GM21526 (cell line): ENCODE results near the gene SNX8.
"Not testable (repeated sequence)": the region's sequence is repeated elsewhere in the genome, so short reads cannot be mapped to it uniquely, and the experiment has no call there.

Source experiments
- ATAC-seq: cut with Tn5 transposase; IDR thresholded peaks from one replicate; pipeline ENCODE4 v1.9.1; 2021; ENCODE audit warnings: moderate library complexity; ENCODE audit not compliant: unreplicated experiment, low FRiP score

Gene SNX8

GRCh38 chr7:2330493-2330892, 16.3 kb upstream of the SNX8 start:
- ATAC-seq, result no peak

GRCh38 chr7:2326951-2327350, 12.7 kb upstream of the SNX8 start:
- ATAC-seq, result no peak

GRCh38 chr7:2325162-2325561, 10.9 kb upstream of the SNX8 start:
- ATAC-seq, result no peak

- ATAC-seq, result no peak
Measured at GRCh38 chr7:2321020-2321419, 6.8 kb upstream of the SNX8 start.

GRCh38 chr7:2317556-2318293, 3.5 kb upstream of the SNX8 start:
- no peak for ATAC-seq

- ATAC-seq, result no peak
Measured at GRCh38 chr7:2316578-2316977, 2.3 kb upstream of the SNX8 start.

- ATAC-seq, result no peak
Measured at GRCh38 chr7:2315787-2316186, 1.5 kb upstream of the SNX8 start.

GRCh38 chr7:2314956-2315530, 802 bp upstream of the SNX8 start:
- not testable (repeated sequence) for ATAC-seq

GRCh38 chr7:2313450-2314208, 612 bp downstream of the SNX8 start:
- ATAC-seq, result no peak

GRCh38 chr7:2312267-2312929, 1.8 kb downstream of the SNX8 start:
- no peak for ATAC-seq

GRCh38 chr7:2309889-2310331, 4.3 kb downstream of the SNX8 start:
- no peak for ATAC-seq

- ATAC-seq, result no peak
Measured at GRCh38 chr7:2307690-2308107, 6.5 kb downstream of the SNX8 start.

GRCh38 chr7:2306688-2307087, 7.6 kb downstream of the SNX8 start:
- no peak for ATAC-seq

- not testable (repeated sequence) for ATAC-seq
Measured at GRCh38 chr7:2305258-2305657, 9.0 kb downstream of the SNX8 start.

GRCh38 chr7:2303520-2303919, 10.7 kb downstream of the SNX8 start:
- ATAC-seq, result not testable (repeated sequence)

GRCh38 chr7:2302743-2303397, 11.4 kb downstream of the SNX8 start:
- not testable (repeated sequence) for ATAC-seq

- no peak for ATAC-seq
Measured at GRCh38 chr7:2301511-2301863, 12.8 kb downstream of the SNX8 start.

- ATAC-seq, result no peak
Measured at GRCh38 chr7:2299870-2300512, 14.2 kb downstream of the SNX8 start.

- no peak for ATAC-seq
Measured at GRCh38 chr7:2299131-2299829, 15.0 kb downstream of the SNX8 start.

GRCh38 chr7:2296832-2297231, 17.4 kb downstream of the SNX8 start:
- ATAC-seq, result no peak
